Gastroesophageal sphincter (tissue), 4 donors: Measurements from ENCODE around the gene CTCFL. TPM values are rescaled to one million over a fixed set of nuclear protein-coding genes. Genes with fewer than 3 reads are reported as not detected.

Experiments used
- ATAC-seq: fragments of 150-250 bp; one replicate; pipeline ENCODE4 v1.9.1; 2016; ENCODE audit warnings: mild to moderate bottlenecking, moderate library complexity
- H3K27ac ChIP-seq, 4 donors: fragments of 200-600 bp; sonication (generic) in 3 of 4; 1 replicate in 3 of 4; 2 replicates in 1 of 4; pipeline ENCODE4 v1.5.1; 2016 to 2019
- H3K27me3 ChIP-seq: fragments of 200-600 bp; sonication (generic); one replicate; pipeline ENCODE4 v1.5.1; 2019
- H3K36me3 ChIP-seq, 2 donors: fragments of 200-600 bp; sonication (generic); one replicate each; pipeline ENCODE4 v1.5.1; 2019; ENCODE audit warnings: control low read depth in 1 of 2
- H3K4me1 ChIP-seq, 3 donors: fragments of 200-600 bp; sonication (generic); 1 replicate in 2 of 3; 2 replicates in 1 of 3; pipeline ENCODE4 v1.5.1; 2016 to 2019; ENCODE audit warnings: control low read depth in 2 of 3
- H3K4me3 ChIP-seq, 2 donors: fragments of 200-600 bp; sonication (generic); one replicate each; pipeline ENCODE4 v1.5.1; 2019; ENCODE audit warnings: mild to moderate bottlenecking in 1 of 2, moderate library complexity in 1 of 2
- H3K9me3 ChIP-seq, 3 donors: fragments of 200-600 bp; sonication (generic); one replicate each; pipeline ENCODE4 v1.5.1; 2017 to 2019; ENCODE audit warnings: control low read depth in 2 of 3
- CTCF ChIP-seq, 4 experiments: fragments of 200-600 bp in 2 of 4; fragments of 450-650 bp in 2 of 4; sonication (generic) in 1 of 4; IDR thresholded peaks; one replicate each; pipeline ENCODE4 v1.5.1; 2017 to 2019; ENCODE audit warnings: antibody characterized with exemption in 4 of 4, mild to moderate bottlenecking in 2 of 4, moderate library complexity in 2 of 4
- EP300 ChIP-seq: sonication (generic); formaldehyde crosslinking; IDR thresholded peaks from one replicate; pipeline ENCODE4 v1.6.1; 2017; ENCODE audit warnings: antibody characterized with exemption, mild to moderate bottlenecking
- POLR2A ChIP-seq, 2 donors: fragments of 450-650 bp; IDR thresholded peaks; one replicate each; pipeline ENCODE4 v1.6.1; 2017; ENCODE audit warnings: antibody characterized with exemption in 2 of 2, mild to moderate bottlenecking in 2 of 2, moderate library complexity in 1 of 2
- POLR2AphosphoS5 ChIP-seq: sonication (generic); formaldehyde crosslinking; IDR thresholded peaks from one replicate; pipeline ENCODE4 v1.6.1; 2017; ENCODE audit warnings: antibody characterized with exemption
- WGBS, 2 donors: methylation state at CpG; one replicate each; pipeline ENCODE4 v1.1.5; 2018; ENCODE audit warnings: low coverage in 1 of 2; 5-methylcytosine and 5-hydroxymethylcytosine counted together
- total RNA-seq, 4 donors: library from RNA; depleted of rRNA; stranded (reverse); fragments of >200 nt; gene quantifications; one replicate each; pipeline ENCODE4 v1.1.0, GENCODE V29; 2016

Gene CTCFL
- total RNA-seq, 4 donors from 2014 or later = not detected

GRCh38 chr20:57548177-57549058 is 23.5 kb upstream of the CTCFL start:
- no peak overlapping the region for H3K27ac ChIP-seq
- WGBS, 2 donors = 68 to 88% methylated on average over 7 to 8 of the region's 21 CpGs
- H3K36me3 ChIP-seq = no peaks in the 10 kb centered on the region
- no peak for ATAC-seq
- no peaks in the 10 kb centered on the region for H3K9me3 ChIP-seq
- H3K4me1 ChIP-seq = peaks cover 0 to 25% (median 0%) of the 10 kb centered on the region in 3 donors
- no peaks in the 10 kb centered on the region for H3K27me3 ChIP-seq
- no peak for TF ChIP-seq POLR2A (IDR thresholded peaks at IDR 0.05)
- no peak for TF ChIP-seq POLR2AphosphoS5
- TF ChIP-seq EP300 = no peak
- no peak for TF ChIP-seq CTCF (IDR thresholded peaks at IDR 0.05)
- no peak overlapping the region for H3K4me3 ChIP-seq

GRCh38 chr20:57546956-57547649 is 22.2 kb upstream of the CTCFL start:
- WGBS, 2 donors = 44 to 58% methylated on average over 3 to 4 of the region's 8 CpGs

GRCh38 chr20:57545927-57546662 is 21.2 kb upstream of the CTCFL start:
- no peak for TF ChIP-seq EP300
- TF ChIP-seq POLR2A (IDR thresholded peaks at IDR 0.05) = no peak
- no peak for TF ChIP-seq POLR2AphosphoS5
- TF ChIP-seq CTCF (IDR thresholded peaks at IDR 0.05) = no peak
- Histone ChIP-seq H3K4me1 (peaks cover 0 to 25% (median 0%) of the 10 kb centered on the region in 3 donors), H3K36me3 (no peaks in the 10 kb centered on the region), H3K27ac (no peak overlapping the region), H3K27me3 (no peaks in the 10 kb centered on the region), H3K9me3 (no peaks in the 10 kb centered on the region), H3K4me3 (no peak overlapping the region)
- WGBS, 2 donors = 88 to 89% methylated on average over 5 to 10 of the region's 12 CpGs
- no peak for ATAC-seq

More at GRCh38 chr20:57546956-57547649, 22.2 kb upstream of the CTCFL start:
- Histone ChIP-seq H3K36me3 (no peaks in the 10 kb centered on the region), H3K4me1 (peaks cover 0 to 25% (median 0%) of the 10 kb centered on the region in 3 donors), H3K27ac (no peak overlapping the region), H3K9me3 (no peaks in the 10 kb centered on the region), H3K27me3 (no peaks in the 10 kb centered on the region), H3K4me3 (no peak overlapping the region)
- ATAC-seq = no peak
- TF ChIP-seq POLR2AphosphoS5 = peak; percentile 79
- no peak for TF ChIP-seq CTCF (IDR thresholded peaks at IDR 0.05)
- no peak for TF ChIP-seq POLR2A (IDR thresholded peaks at IDR 0.05)
- TF ChIP-seq EP300 = no peak

GRCh38 chr20:57544838-57545564 is 20.1 kb upstream of the CTCFL start:
- TF ChIP-seq POLR2AphosphoS5 = peak; percentile 14
- TF ChIP-seq POLR2A (IDR thresholded peaks at IDR 0.05) = no peak
- no peak for TF ChIP-seq EP300
- no peak for TF ChIP-seq CTCF (IDR thresholded peaks at IDR 0.05)

More at GRCh38 chr20:57544838-57545564, 20.1 kb upstream of the CTCFL start:
- Histone ChIP-seq H3K27ac (no peak overlapping the region), H3K4me3 (no peak overlapping the region), H3K36me3 (no peaks in the 10 kb centered on the region), H3K9me3 (no peaks in the 10 kb centered on the region), H3K4me1 (peaks cover 0 to 25% (median 0%) of the 10 kb centered on the region in 3 donors), H3K27me3 (no peaks in the 10 kb centered on the region)
- 47 to 71% methylated on average over 7 to 12 of the region's 12 CpGs for WGBS, 2 donors
- no peak for ATAC-seq
